ENCODE data around the gene MAGEL2.

DNA sequence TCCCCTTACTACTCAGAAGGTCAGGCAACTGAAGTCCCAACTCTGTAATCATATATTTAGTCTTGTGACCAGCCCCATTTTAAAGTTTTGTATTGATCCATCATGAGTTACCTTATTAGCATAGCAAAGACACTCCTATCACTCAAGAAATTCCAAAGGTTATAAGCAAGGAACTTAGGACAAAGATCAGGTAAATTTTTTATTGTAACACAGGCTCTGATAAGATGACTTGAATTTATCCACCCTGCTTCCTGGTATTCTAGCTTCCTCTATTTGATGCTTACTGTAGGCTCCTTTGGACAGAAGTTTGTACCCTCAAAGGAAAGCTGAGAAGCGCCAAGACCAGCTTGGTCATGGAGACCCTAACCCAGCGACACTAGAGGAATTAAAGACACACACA, 47.6 kb upstream of the MAGEL2 start:
- TF ChIP-seq, protein P1, sequence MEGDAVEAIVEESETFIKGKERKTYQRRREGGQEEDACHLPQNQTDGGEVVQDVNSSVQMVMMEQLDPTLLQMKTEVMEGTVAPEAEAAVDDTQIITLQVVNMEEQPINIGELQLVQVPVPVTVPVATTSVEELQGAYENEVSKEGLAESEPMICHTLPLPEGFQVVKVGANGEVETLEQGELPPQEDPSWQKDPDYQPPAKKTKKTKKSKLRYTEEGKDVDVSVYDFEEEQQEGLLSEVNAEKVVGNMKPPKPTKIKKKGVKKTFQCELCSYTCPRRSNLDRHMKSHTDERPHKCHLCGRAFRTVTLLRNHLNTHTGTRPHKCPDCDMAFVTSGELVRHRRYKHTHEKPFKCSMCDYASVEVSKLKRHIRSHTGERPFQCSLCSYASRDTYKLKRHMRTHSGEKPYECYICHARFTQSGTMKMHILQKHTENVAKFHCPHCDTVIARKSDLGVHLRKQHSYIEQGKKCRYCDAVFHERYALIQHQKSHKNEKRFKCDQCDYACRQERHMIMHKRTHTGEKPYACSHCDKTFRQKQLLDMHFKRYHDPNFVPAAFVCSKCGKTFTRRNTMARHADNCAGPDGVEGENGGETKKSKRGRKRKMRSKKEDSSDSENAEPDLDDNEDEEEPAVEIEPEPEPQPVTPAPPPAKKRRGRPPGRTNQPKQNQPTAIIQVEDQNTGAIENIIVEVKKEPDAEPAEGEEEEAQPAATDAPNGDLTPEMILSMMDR (IDR thresholded peaks at IDR 0.05), result no peak
- TF ChIP-seq POLR2A (IDR thresholded peaks at IDR 0.05), result no peak

Measured in right lobe of liver (tissue), 4 donors.